ENCODE data around the gene ZNF677.
"Not testable (repeated sequence)": the region's sequence is repeated elsewhere in the genome, so short reads cannot be mapped to it uniquely, and the experiment has no call there.

ZNF677 gene

GRCh38 chr19:53212703-53213320, 41.9 kb downstream of the ZNF677 start:
- H3K4me3 ChIP-seq (ENCODE audit: low read length): no peak overlapping the region
- TF ChIP-seq ZNF274 (IDR thresholded peaks at IDR 0.05; ENCODE audit: low read depth, low read length): peak; percentile 90

GRCh38 chr19:53211554-53211953, 43.1 kb downstream of the ZNF677 start:
- not testable (repeated sequence) for H3K4me3 ChIP-seq (ENCODE audit: low read length)
- TF ChIP-seq ZNF274 (IDR thresholded peaks at IDR 0.05; ENCODE audit: low read depth, low read length): peak; percentile 61; the same call in 1 of the 2 replicates

- peak overlapping the region; percentile 94; the same call in 1 of the 2 replicates for H3K4me3 ChIP-seq (ENCODE audit: low read length)
- no peak for TF ChIP-seq ZNF274 (IDR thresholded peaks at IDR 0.05; ENCODE audit: low read depth, low read length)
Measured at GRCh38 chr19:53196777-53197396, 57.8 kb downstream of the ZNF677 start.

GRCh38 chr19:53195265-53195903, 59.3 kb downstream of the ZNF677 start:
- TF ChIP-seq ZNF274 (IDR thresholded peaks at IDR 0.05; ENCODE audit: low read depth, low read length): no peak
- H3K4me3 ChIP-seq (ENCODE audit: low read length): no peak overlapping the region

- H3K4me3 ChIP-seq (ENCODE audit: low read length): peak overlapping the region; percentile 38; the same call in 1 of the 2 replicates
- no peak for TF ChIP-seq ZNF274 (IDR thresholded peaks at IDR 0.05; ENCODE audit: low read depth, low read length)
Measured at GRCh38 chr19:53193535-53194222, 61.0 kb downstream of the ZNF677 start.

GRCh38 chr19:53192771-53193534, 61.7 kb downstream of the ZNF677 start, which contains the start of gene ZNF665:
TSS of gene ZNF665 (minus strand) at chr19:53193358. CDS start at chr19:53182898, 10,460 bp downstream.
- H3K4me3 ChIP-seq (ENCODE audit: low read length): peak within 1 kb of the TSS; percentile 71; the same call in 1 of the 2 replicates
- TF ChIP-seq ZNF274 (IDR thresholded peaks at IDR 0.05; ENCODE audit: low read depth, low read length): no peak

- TF ChIP-seq ZNF274 (IDR thresholded peaks at IDR 0.05; ENCODE audit: low read depth, low read length): no peak
- H3K4me3 ChIP-seq (ENCODE audit: low read length): no peak overlapping the region
Measured at GRCh38 chr19:53190253-53190652, 64.4 kb downstream of the ZNF677 start.

- H3K4me3 ChIP-seq (ENCODE audit: low read length): not testable (repeated sequence)
Measured at GRCh38 chr19:53189691-53190198, 64.9 kb downstream of the ZNF677 start.
